WERI-Rb-1 (cell line): ENCODE data around the gene ATP1B1.

Experiments used
- DNase-seq: peaks from one replicate; pipeline ENCODE4 v3.0.0-alpha.2; 2020
- H3K27ac ChIP-seq: fragments of 250-450 bp; sonication (Bioruptor Pico); 2 replicates; pipeline ENCODE4 v1.5.1; 2020; ENCODE audit warnings: mild to moderate bottlenecking, moderate library complexity
- H3K27me3 ChIP-seq: fragments of 250-450 bp; sonication (Bioruptor Pico); 2 replicates; pipeline ENCODE4 v1.5.1; 2021; ENCODE audit warnings: mild to moderate bottlenecking, low read depth, moderate library complexity; ENCODE audit not compliant: insufficient read depth, severe bottlenecking
- H3K36me3 ChIP-seq: fragments of 250-450 bp; sonication (Bioruptor Pico); 2 replicates; pipeline ENCODE4 v1.5.1; 2020; ENCODE audit warnings: mild to moderate bottlenecking, moderate library complexity
- H3K4me3 ChIP-seq: 2 replicates; pipeline ENCODE4 v1.5.1; 2011; ENCODE audit warnings: low read depth, mild to moderate bottlenecking, control low read depth, low read length
- H3K9me3 ChIP-seq: fragments of 250-450 bp; sonication (Bioruptor Pico); 2 replicates; pipeline ENCODE4 v1.5.1; 2021; ENCODE audit warnings: mild to moderate bottlenecking, moderate library complexity; ENCODE audit not compliant: severe bottlenecking
- TF ChIP-seq, protein P1 (sequence below): IDR thresholded peaks from 2 replicates; pipeline ENCODE4 v1.5.1; 2011; ENCODE audit warnings: low read depth, mild to moderate bottlenecking, control low read depth, inconsistent platforms, low read length

ATP1B1 gene

DNA sequence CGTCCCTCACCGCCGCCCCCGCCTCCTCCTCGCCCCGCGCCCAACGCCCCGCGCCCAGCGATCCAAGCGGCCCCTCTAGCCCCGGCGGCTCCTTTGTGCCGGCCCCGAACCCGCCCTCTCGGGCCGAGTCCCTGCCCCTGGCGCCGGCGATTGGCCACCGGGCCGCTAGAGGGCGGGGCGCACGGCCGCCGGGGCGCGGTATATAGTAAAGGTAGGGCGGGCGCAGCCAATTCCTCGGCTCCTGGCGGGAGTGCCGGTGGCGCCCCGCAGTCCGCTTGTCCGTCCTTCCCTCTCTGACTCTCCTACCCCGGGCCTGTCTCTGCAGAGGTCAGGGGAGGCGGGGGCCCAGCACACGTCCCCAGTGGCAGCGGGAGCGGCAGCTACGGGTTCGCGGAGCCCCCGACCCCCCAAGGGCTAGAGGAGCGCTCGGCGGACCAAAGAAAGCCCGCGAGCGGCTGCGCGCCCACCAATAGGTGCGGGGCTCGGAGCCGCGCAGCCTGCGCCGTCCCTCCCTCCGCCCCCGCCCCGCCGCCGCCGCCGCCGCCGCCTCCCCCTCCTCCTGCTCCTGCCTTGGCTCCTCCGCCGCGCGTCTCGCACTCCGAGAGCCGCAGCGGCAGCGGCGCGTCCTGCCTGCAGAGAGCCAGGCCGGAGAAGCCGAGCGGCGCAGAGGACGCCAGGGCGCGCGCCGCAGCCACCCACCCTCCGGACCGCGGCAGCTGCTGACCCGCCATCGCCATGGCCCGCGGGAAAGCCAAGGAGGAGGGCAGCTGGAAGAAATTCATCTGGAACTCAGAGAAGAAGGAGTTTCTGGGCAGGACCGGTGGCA is at the start of gene ATP1B1:
ATP1B1 (plus strand) TSS at position 596 of the 826 bp plus-strand sequence; CDS start at position 736, 140 bp downstream.
- no peaks in the 10 kb centered on the region for H3K36me3 ChIP-seq
- DNase-seq = peak; percentile 77
- H3K27ac ChIP-seq = peak within 1 kb of the TSS; percentile 97
- H3K27me3 ChIP-seq = no peaks in the 10 kb centered on the region
- TF ChIP-seq, protein P1, sequence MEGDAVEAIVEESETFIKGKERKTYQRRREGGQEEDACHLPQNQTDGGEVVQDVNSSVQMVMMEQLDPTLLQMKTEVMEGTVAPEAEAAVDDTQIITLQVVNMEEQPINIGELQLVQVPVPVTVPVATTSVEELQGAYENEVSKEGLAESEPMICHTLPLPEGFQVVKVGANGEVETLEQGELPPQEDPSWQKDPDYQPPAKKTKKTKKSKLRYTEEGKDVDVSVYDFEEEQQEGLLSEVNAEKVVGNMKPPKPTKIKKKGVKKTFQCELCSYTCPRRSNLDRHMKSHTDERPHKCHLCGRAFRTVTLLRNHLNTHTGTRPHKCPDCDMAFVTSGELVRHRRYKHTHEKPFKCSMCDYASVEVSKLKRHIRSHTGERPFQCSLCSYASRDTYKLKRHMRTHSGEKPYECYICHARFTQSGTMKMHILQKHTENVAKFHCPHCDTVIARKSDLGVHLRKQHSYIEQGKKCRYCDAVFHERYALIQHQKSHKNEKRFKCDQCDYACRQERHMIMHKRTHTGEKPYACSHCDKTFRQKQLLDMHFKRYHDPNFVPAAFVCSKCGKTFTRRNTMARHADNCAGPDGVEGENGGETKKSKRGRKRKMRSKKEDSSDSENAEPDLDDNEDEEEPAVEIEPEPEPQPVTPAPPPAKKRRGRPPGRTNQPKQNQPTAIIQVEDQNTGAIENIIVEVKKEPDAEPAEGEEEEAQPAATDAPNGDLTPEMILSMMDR = no peak
- H3K4me3 ChIP-seq = peak within 1 kb of the TSS; percentile 69
- H3K9me3 ChIP-seq = no peaks in the 10 kb centered on the region

DNA sequence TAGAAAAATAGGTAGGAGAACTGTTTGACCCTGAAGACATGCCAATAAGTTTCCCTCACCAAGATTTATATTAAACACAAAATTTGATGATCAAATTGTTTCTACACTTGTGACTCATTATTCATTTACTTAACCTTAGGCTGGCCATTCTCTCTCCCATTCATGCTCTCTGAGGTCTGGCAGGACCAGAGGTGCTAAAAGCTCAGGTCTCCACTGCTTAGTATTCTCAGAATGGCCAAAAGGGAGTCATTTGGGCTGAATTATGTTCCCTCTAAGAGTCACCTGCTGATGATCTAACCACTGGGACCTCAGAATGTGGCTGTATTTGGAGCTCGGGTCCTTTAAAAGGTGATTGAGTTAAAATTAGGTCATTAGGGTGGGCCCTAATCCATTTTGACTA is 47.1 kb upstream of the ATP1B1 start:
- Histone ChIP-seq H3K27ac (no peak overlapping the region), H3K4me3 (no peak overlapping the region), H3K9me3 (no peaks in the 10 kb centered on the region), H3K27me3 (no peaks in the 10 kb centered on the region), H3K36me3 (no peaks in the 10 kb centered on the region)
- no peak for DNase-seq
- TF ChIP-seq, protein P1 = no peak

DNA sequence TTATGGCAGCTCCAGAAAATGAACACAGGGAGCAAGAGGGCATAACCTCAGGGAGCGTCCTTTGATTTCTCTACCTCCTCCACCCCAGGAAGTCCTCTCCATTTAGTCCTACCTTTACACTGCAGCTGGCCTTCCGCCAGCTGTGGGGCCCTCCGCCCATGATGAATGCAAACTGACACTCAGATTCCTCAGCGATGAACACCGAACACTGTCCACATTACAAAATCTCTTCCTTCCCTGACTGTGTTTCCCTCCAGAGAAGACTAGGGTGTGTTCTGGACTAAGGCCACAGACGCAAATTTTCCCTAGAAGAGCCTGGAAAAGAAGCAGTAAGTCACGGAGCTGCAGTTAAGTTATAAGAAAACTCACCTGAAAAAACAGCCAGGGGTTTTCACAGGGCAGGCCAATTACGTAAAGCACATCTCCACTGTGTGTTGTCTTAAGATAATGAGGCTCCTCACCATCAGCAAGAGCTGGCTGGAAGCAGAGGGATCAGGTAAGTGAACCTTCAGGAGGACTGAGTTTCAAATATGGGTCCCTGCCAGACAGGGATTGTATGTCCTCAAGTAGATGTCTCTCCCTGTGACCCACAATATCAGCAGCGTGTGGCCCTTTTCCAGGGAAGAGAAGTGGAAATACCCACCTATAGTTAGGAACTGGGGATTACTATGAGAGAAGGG is 46.3 kb upstream of the ATP1B1 start:
- DNase-seq = no peak
- TF ChIP-seq, protein P1 = no peak
- no peaks in the 10 kb centered on the region for H3K9me3 ChIP-seq
- no peak overlapping the region for H3K27ac ChIP-seq
- no peak overlapping the region for H3K4me3 ChIP-seq
- H3K36me3 ChIP-seq = no peaks in the 10 kb centered on the region
- H3K27me3 ChIP-seq = no peaks in the 10 kb centered on the region

DNA sequence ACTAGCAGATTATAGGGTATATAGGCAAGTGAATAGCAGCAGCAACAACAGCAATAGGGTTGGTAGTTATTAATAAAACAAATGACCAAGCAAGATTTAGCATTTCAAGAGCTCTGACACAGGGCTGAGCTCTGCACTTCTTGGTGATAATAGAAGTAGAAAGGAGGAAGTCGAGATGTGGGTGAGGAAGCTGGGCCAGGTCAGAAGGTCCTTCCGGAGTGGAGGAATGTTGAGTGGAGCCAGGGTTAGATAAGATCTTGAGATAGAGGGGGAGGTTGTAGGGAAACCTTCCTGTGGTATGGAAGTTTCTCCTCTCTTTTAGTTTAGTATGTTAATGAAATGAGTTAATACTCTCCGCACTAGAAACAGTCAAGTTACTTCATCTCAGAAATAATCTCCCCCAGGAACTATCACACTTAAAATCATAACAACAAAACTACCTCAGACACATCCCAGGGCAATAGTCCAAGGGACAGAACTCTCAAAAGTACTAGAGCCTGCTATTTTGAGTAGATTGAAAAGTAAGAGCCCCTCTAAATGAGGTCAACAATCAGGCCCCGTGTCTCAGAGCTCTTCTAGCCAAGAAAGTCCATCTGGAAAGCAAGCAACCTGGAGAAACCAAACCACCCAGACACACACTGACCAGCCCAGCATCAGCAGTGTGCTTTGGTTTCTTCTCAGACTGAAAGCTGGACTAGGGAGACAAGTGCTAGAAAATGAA is 45.4 kb upstream of the ATP1B1 start:
- Histone ChIP-seq H3K9me3 (no peaks in the 10 kb centered on the region), H3K36me3 (no peaks in the 10 kb centered on the region), H3K27ac (no peak overlapping the region), H3K27me3 (no peaks in the 10 kb centered on the region), H3K4me3 (no peak overlapping the region)
- TF ChIP-seq, protein P1 = no peak
- no peak for DNase-seq

DNA sequence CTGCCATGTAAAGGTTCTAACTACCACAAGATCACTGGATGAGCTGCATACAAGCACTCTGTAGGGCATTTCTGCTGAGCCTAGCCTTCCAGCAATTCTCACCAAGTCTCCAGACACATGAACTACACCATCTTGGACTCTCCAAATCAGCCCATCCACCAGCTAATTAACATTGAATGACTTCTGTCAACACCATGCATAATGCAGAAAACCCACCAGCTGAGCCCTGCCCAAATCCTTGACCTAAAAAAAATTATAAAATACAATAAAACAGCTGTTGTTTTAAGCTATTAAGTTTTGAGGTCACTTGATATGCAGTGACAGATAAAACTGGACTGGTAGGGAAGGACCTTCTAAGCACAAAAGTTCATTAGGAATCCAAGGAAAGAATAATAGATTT is 44.3 kb upstream of the ATP1B1 start:
- DNase-seq = no peak
- Histone ChIP-seq H3K27ac (no peak overlapping the region), H3K4me3 (no peak overlapping the region), H3K27me3 (no peaks in the 10 kb centered on the region), H3K36me3 (no peaks in the 10 kb centered on the region), H3K9me3 (no peaks in the 10 kb centered on the region)
- TF ChIP-seq, protein P1 = no peak
